GM13976 (cell line): Measurements from ENCODE around the gene RPS19BP1.
A peak's percentile ranks its signal among the peaks of the same experiment; 100 is the strongest.
"Not testable (repeated sequence)": the region's sequence is repeated elsewhere in the genome, so short reads cannot be mapped to it uniquely, and the experiment has no call there.

ENCODE experiments used
- DNase-seq: peaks from one replicate; pipeline ENCODE4 v3.0.0; 2012; ENCODE audit warnings: low spot score
- in situ Hi-C: fragments of 300-500 bp; cut with MboI; formaldehyde crosslinking; loops from one replicate; pipeline ENCODE4 v1.12.0; 2022; ENCODE audit warnings: low sequenced_read_pairs, mixed read lengths, inconsistent platforms; ENCODE audit not compliant: unreplicated experiment
- TF ChIP-seq, protein P1 (sequence below): IDR thresholded peaks from 2 replicates; pipeline ENCODE4 v1.5.1; 2012; ENCODE audit warnings: borderline replicate concordance, mild to moderate bottlenecking; ENCODE audit not compliant: insufficient read depth; ENCODE audit errors: extremely low read depth, missing control alignments, control extremely low read depth

Gene RPS19BP1

DNA sequence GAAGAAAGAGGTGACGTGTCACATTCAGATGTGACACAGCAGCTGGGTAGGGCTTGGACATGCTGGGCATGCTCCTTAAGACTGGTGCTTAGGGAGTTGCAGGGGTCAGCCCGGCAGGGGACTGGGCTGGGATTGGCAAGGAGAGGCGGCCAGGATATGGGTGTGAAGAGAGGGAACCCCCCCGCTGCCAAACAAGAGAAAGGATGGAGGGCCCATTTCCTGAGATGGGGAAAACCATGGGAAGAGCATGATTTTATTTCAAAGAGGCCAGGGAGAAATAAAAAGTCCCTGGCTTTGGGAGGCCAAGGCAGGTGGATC lies 6.9 kb downstream of the RPS19BP1 start:
- DNase-seq, result no peak
- TF ChIP-seq, protein P1, sequence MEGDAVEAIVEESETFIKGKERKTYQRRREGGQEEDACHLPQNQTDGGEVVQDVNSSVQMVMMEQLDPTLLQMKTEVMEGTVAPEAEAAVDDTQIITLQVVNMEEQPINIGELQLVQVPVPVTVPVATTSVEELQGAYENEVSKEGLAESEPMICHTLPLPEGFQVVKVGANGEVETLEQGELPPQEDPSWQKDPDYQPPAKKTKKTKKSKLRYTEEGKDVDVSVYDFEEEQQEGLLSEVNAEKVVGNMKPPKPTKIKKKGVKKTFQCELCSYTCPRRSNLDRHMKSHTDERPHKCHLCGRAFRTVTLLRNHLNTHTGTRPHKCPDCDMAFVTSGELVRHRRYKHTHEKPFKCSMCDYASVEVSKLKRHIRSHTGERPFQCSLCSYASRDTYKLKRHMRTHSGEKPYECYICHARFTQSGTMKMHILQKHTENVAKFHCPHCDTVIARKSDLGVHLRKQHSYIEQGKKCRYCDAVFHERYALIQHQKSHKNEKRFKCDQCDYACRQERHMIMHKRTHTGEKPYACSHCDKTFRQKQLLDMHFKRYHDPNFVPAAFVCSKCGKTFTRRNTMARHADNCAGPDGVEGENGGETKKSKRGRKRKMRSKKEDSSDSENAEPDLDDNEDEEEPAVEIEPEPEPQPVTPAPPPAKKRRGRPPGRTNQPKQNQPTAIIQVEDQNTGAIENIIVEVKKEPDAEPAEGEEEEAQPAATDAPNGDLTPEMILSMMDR, result no peak
- in situ Hi-C loops, result loop anchor here (25.0 kb wide), 2 partner anchors 662 to 837 kb away; partner anchors contain the start of genes SGSM3 and TNRC6B

GRCh38 chr22:39524753-39525657 lies 7.5 kb downstream of the RPS19BP1 start:
- DNase-seq, result no peak
- in situ Hi-C loops, result loop anchor here (25.0 kb wide), 3 partner anchors 363 to 837 kb away; partner anchors contain the start of genes CBX7, SGSM3 and TNRC6B
- TF ChIP-seq, protein P1, result no peak

DNA sequence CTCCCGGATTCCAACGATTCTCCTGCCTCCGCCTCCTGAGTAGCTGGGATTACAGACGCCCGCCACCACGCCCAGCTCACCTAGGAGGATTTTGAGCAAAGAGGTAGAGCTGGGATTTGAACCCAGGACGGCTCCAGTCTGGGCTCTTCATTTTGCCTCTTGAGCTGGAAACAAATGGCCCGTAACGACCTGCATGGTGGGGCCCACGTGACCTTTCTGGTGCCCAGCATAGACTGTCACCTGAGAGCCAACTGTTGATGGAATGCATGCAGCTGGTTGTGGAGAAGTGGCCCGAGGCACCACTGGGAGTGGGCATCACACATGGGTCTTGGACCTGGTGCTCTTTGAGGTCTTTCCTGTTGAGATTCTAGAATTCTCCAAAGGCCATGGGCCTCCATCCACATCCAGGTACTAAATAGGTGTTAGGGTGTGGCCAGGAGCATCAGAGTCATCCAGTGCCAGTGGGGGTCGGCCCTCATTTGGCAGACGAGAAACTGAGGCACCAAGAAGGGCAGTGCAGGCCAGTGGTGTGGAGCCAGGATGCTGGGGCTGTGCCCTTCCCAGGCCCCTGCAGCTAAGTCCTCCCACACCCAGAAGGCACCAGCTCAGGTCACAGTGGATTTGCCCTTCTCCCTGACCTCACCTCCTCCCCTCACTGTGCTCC lies 8.3 kb downstream of the RPS19BP1 start:
- no peak for DNase-seq
- TF ChIP-seq, protein P1, result no peak
- in situ Hi-C loops, result loop anchor here (25.0 kb wide), 1 partner anchor 362 kb away; the partner anchor contains the start of gene CBX7

- in situ Hi-C loops, result loop anchor here (25.0 kb wide), 1 partner anchor 360 kb away; the partner anchor contains the start of gene CBX7
- TF ChIP-seq, protein P1, result no peak
- no peak for DNase-seq
Observed at GRCh38 chr22:39522567-39523300, 9.8 kb downstream of the RPS19BP1 start.

- DNase-seq, result not testable (repeated sequence)
- in situ Hi-C loops, result loop anchor here (25.0 kb wide), 1 partner anchor 360 kb away; the partner anchor contains the start of gene CBX7
Observed at GRCh38 chr22:39522091-39522490, 10.5 kb downstream of the RPS19BP1 start.

DNA sequence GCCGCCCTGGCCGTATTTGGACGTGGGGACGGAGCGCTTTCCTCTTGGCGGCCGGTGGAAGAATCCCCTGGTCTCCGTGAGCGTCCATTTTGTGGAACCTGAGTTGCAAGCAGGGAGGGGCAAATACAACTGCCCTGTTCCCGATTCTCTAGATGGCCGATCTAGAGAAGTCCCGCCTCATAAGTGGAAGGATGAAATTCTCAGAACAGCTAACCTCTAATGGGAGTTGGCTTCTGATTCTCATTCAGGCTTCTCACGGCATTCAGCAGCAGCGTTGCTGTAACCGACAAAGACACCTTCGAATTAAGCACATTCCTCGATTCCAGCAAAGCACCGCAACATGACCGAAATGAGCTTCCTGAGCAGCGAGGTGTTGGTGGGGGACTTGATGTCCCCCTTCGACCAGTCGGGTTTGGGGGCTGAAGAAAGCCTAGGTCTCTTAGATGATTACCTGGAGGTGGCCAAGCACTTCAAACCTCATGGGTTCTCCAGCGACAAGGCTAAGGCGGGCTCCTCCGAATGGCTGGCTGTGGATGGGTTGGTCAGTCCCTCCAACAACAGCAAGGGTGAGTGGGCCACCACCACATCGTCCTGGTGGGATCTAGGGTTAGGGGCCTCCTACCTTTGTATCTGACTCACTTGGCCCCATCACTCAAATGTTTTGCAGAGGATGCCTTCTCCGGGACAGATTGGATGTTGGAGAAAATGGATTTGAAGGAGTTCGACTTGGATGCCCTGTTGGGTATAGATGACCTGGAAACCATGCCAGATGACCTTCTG lies 11.3 kb downstream of the RPS19BP1 start:
- in situ Hi-C loops, result loop anchor here (25.0 kb wide), 1 partner anchor 359 kb away; the partner anchor contains the start of gene CBX7
- peak; percentile 84 for DNase-seq
